ENCODE measurements around the gene TMEM109. TPM values are rescaled to one million over a fixed set of nuclear protein-coding genes. Genes with fewer than 3 reads are reported as not detected.

TMEM109 gene
- total and polyA plus RNA-seq, 2 of the 13 experiments (the other 11 are each of a cell fraction or from before 2014, with no cell fraction given), result 7.7 to 18.0 TPM

- Histone ChIP-seq H3K36me3 (replicated peaks in 1 of 2; ENCODE audit: control insufficient read depth in 1 of 2, insufficient read depth in 2 of 2, low read length in 2 of 2) (no peaks in the 10 kb centered on the region), H3K4me3 (replicated peaks in 1 of 3; ENCODE audit: insufficient read depth in 1 of 3, low read depth in 2 of 3, low read length in 3 of 3) (no peak overlapping the region), H2AFZ (ENCODE audit: low read length) (no peak overlapping the region), H3K9ac (ENCODE audit: insufficient read depth, low read depth, low read length) (no peak overlapping the region), H3K4me2 (ENCODE audit: low read depth, low read length) (no peak overlapping the region), H3K27me3 (ENCODE audit: control insufficient read depth in 1 of 2, insufficient read depth in 2 of 2, low read length in 2 of 2) (peaks cover 0 to 11% of the 10 kb centered on the region in 2 experiments; a peak in 1 of 5 replicates), H4K20me1 (ENCODE audit: insufficient read depth, low read length) (no peaks in the 10 kb centered on the region), H3K79me2 (ENCODE audit: insufficient read depth, low read length) (no peaks in the 10 kb centered on the region), H3K27ac (ENCODE audit: extremely low read length, insufficient read depth, low read length) (no peak overlapping the region), H3K4me1 (ENCODE audit: insufficient read depth, low read length) (peaks cover 45% of the 10 kb centered on the region), H3K9me3 (ENCODE audit: low read length) (no peaks in the 10 kb centered on the region)
- no peak for TF ChIP-seq SRSF9 (IDR thresholded peaks at IDR 0.05; ENCODE audit: borderline replicate concordance, insufficient read depth, low read depth, low read length, poor library complexity, severe bottlenecking)
- TF ChIP-seq CAMTA2 (CRISPR knock-in tag; IDR thresholded peaks at IDR 0.05; ENCODE audit: borderline replicate concordance), result no peak
- TF ChIP-seq ZNF761 (CRISPR knock-in tag; conservative IDR thresholded peaks at IDR 0.05), result no peak
- TF ChIP-seq GABPB1 (CRISPR knock-in tag; IDR thresholded peaks at IDR 0.05), result no peak
- TF ChIP-seq ZNF75D (CRISPR knock-in tag; IDR thresholded peaks at IDR 0.05; ENCODE audit: borderline replicate concordance), result no peak
- no peak for TF ChIP-seq ZNF878 (CRISPR knock-in tag; IDR thresholded peaks at IDR 0.05)
- no peak for TF ChIP-seq ZFP37 (CRISPR knock-in tag; IDR thresholded peaks at IDR 0.05; ENCODE audit: borderline replicate concordance)
- FAIRE-seq (no peak), DNase-seq (ENCODE audit: low spot score) (no peak), ATAC-seq (no peak)
- in situ Hi-C loops (cut with HindIII; ENCODE audit: extremely low pct_ligation_motif_present, low pct_unique_long_range_greater_than_20kb) (no loop called here), intact Hi-C loops (cut with micrococcal nuclease; ENCODE audit: unreplicated experiment) (no loop called here)
- CTCF ChIA-PET (ENCODE audit: low intra/inter-chr PET ratio, low total read pairs), result no interaction called here
- WGBS (ENCODE audit: low lambda C conversion rate), result 58% methylated on average over 5 of the region's 10 CpGs
- no TSS peak for BruUV-seq (replicated peaks)
- POLR2A ChIA-PET, result no interaction called here
Measured at GRCh38 chr11:60868682-60869450, 45.1 kb upstream of the TMEM109 start.

GRCh38 chr11:60869451-60869825, 44.5 kb upstream of the TMEM109 start:
- ChIA-PET CTCF (ENCODE audit: low intra/inter-chr PET ratio, low total read pairs) (no interaction called here), POLR2A (no interaction called here)
- Histone ChIP-seq H3K36me3 (replicated peaks in 1 of 2; ENCODE audit: control insufficient read depth in 1 of 2, insufficient read depth in 2 of 2, low read length in 2 of 2) (no peaks in the 10 kb centered on the region), H3K27me3 (ENCODE audit: control insufficient read depth in 1 of 2, insufficient read depth in 2 of 2, low read length in 2 of 2) (peaks cover 0 to 7% of the 10 kb centered on the region in 2 experiments; a peak in 1 of 5 replicates), H3K9me3 (ENCODE audit: low read length) (no peaks in the 10 kb centered on the region), H4K20me1 (ENCODE audit: insufficient read depth, low read length) (no peaks in the 10 kb centered on the region), H3K4me1 (ENCODE audit: insufficient read depth, low read length) (peaks cover 48% of the 10 kb centered on the region), H3K9ac (ENCODE audit: insufficient read depth, low read depth, low read length) (no peak overlapping the region), H3K27ac (ENCODE audit: extremely low read length, insufficient read depth, low read length) (no peak overlapping the region), H2AFZ (ENCODE audit: low read length) (no peak overlapping the region), H3K4me3 (replicated peaks in 1 of 3; ENCODE audit: insufficient read depth in 1 of 3, low read depth in 2 of 3, low read length in 3 of 3) (no peak overlapping the region), H3K4me2 (ENCODE audit: low read depth, low read length) (no peak overlapping the region), H3K79me2 (ENCODE audit: insufficient read depth, low read length) (no peaks in the 10 kb centered on the region)
- 68% methylated on average over 7 of the region's 7 CpGs for WGBS (ENCODE audit: low lambda C conversion rate)
- DNase-seq (ENCODE audit: low spot score) (no peak), FAIRE-seq (no peak), ATAC-seq (no peak)
- intact Hi-C loops (cut with micrococcal nuclease; ENCODE audit: unreplicated experiment), result no loop called here
- BruUV-seq (replicated peaks), result no TSS peak
- in situ Hi-C loops (cut with HindIII; ENCODE audit: extremely low pct_ligation_motif_present, low pct_unique_long_range_greater_than_20kb), result no loop called here
- no peak for TF ChIP-seq TMF1 (CRISPR knock-in tag; IDR thresholded peaks at IDR 0.05; ENCODE audit: low read depth)
- TF ChIP-seq POGZ (CRISPR knock-in tag; IDR thresholded peaks at IDR 0.05), result no peak
- TF ChIP-seq SETDB1 (CRISPR knock-in tag; IDR thresholded peaks at IDR 0.05; ENCODE audit: borderline replicate concordance), result no peak
- TF ChIP-seq MZF1 (CRISPR knock-in tag; IDR thresholded peaks at IDR 0.05; ENCODE audit: borderline replicate concordance), result no peak
- TF ChIP-seq XRCC5 (optimal IDR thresholded peaks at IDR 0.05; ENCODE audit: low read length), result no peak
- no peak for TF ChIP-seq HDAC2 (CRISPR knock-in tag; IDR thresholded peaks at IDR 0.05)
- TF ChIP-seq UBTF (CRISPR knock-in tag; IDR thresholded peaks at IDR 0.05), result no peak
- no peak for TF ChIP-seq ZNF850 (CRISPR knock-in tag; conservative IDR thresholded peaks at IDR 0.05)
- TF ChIP-seq ZNF24 (IDR thresholded peaks at IDR 0.05), result no peak
